ENCODE results near the gene ARHGAP28.

GRCh38 chr18:6782861-6783260 is 53.3 kb downstream of the ARHGAP28 start:
- TF ChIP-seq CTCF (IDR thresholded peaks at IDR 0.05) (no peak), ZFX (IDR thresholded peaks at IDR 0.05; ENCODE audit: borderline replicate concordance) (no peak)

Measured in 22Rv1 (cell line).